GM03348 (cell line): ENCODE results near the gene MELTF.

Experiments used
- DNase-seq: peaks from one replicate; pipeline ENCODE4 v3.0.0; 2012; ENCODE audit warnings: low spot score

The MELTF gene

GRCh38 chr3:196968233-196969133, 61.1 kb downstream of the MELTF start, which contains the start of gene PIGZ:
Gene PIGZ, minus strand, starts transcription at chr3:196968833. Its CDS starts 16,802 bp downstream, at chr3:196952031.
- DNase-seq, result peak; percentile 89

DNA sequence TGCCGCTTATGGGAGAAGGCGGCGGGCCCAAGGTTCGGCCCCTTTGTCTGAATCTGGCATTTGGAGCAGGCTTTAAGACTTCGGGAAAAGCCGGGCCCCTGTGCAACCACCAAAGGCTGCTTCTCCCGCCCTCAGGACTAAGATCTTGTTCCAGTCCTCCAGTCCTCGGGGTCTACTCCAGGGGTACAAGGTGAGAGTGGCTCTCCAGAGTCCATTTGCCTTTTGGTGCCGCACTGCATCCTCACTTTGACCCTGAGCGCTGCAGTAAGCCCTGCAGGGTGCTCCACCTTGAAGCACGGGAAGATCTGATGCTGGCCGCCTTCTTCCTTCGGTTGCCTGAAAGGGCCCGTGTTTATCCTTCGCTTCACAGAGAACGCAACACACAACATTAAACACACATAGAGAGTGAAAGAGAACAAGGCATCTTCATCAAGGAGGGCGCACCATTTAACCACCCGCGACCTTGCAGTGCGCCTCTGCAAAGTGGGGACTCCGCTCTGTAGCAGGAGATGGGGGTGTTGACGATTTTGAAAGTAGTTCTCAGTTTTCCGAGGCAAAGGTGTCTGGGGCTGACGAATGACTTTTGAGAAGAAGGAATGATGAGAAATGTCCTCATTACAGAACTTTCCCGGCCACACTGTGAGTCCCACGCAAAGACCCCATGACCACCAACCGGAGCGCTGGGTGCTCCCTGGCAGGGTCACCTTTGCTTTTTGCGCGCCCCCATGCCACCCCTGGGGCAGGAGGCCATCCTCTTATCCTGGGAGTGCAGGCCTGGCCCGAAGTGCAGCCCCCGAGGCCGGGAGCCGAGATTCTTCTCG, 62.0 kb downstream of the MELTF start:
- DNase-seq, result no peak

DNA sequence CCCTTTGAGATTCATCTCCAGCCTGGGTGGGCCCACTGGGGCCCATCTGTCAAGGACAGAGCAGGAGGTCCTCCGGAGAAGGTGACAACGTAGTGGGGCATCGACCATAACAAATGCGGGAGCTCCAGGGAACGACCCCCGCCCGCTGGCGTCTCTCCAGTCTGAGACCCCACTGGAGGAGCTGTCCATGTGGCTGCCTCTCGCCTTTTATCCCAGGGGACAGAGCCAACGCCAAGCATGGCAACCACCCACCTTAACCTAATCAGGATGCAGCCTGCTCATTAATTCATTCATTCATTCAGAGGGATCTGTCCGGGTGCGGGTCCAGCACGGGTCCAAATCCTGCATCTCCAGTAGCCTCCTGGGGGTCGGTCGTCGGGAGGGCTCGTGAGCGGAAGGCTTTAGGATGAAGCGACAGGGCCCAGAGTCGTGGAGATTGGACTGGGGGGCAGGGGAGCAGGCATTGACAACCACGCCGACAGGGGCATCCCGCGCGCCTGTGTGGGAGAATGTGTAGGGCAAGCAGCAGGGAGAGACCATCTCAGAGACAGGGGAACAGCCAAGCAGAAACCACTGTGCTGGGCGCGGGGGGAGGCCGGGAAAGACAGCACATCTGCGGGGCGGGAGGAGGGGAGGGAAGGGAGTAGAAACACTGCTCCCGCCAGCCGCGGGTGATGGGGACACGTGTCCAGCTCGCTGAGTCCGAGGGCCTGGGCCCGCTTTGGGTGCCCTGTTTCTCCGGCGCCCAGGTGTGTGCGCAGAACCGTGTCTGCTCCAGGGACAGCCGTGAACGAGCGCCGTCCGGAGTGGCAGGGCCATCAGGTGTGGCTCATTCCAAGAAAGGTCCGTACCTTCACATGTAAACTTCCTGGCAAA, 62.9 kb downstream of the MELTF start:
- no peak for DNase-seq

DNA sequence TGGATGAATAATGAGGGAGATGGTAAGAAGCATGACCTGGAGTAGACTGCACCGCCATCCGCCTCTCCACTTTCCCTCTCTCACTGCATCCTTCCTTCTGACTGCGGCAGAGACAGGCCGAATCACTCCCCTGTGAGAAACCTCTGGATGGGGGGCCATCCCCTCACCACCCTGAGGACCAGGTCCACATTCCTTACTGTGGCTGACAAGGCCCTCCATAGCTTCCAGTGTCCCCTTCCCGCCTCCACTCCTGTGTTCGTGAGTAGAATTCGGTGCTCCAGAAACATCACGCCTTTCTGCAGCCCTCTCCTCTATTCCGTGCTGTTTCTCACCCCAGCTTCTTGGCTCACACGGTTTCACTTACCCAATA, 63.8 kb downstream of the MELTF start:
- DNase-seq, result no peak

DNA sequence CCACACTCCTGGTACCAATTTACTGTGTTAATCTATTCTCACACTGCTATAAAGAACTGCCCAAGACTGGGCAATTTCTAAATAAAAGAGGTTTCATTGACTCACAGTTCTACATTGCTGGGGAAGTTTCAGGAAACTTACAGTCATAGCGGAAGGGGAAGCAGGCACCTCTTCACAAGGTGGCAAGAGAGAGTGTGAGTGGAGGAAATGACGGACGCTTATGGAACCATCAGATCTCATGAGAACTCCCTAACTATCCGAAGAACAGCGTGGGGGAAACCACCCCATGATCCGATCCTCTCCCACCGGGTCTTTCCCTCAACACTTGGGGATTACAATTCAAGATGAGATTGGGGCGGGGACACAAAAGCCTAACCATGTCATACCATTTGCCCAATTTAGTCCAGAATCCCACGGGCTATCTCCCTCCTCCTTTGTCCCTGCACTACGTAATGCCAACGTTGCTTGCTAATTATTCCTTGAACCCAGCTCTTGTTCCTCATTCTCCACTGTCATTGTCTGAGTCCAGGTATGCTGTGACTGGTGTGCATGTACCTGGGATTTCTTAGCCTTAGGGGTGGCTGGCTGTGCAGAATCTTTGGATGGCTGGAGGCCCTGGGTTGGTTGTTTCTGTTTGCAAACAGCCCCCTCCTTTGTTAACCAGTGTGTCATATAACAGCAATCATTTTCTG, 64.4 kb downstream of the MELTF start:
- no peak for DNase-seq

- no peak for DNase-seq
Measured at GRCh38 chr3:196963631-196963953, 66.0 kb downstream of the MELTF start.

DNA sequence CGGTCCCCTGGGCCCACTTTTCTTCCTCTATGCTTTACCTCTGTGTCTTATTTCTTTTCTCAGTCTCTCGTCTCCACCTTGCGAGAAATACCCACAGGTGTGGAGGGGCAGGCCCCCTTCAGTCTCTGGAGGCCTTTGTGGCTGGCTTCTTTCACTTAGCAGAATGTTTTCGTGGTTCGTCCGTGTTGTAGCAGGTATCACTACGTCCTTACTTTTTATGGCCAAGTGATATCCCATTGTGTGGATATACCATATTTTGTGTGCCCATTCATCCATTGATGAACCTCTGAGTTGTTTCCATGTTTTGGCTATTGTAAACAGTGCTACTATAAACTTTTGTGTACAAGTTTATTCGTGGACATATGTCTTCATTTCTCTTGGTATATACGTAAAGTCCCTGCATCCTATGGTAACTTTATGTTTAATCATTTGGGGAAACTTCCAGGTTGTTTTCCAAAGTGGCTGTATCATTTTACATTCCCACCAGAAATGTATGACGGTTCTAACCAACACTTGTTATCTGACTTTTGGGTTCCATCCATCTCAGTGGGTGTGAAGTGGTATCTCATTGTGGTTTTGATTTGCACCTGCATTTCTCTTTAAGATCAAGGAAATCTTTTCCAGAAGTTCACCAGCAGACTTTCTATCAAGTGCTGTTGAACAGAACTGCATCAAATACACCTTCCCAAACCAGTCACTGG, 66.5 kb downstream of the MELTF start:
- no peak for DNase-seq

GRCh38 chr3:196962108-196962929, 67.3 kb downstream of the MELTF start:
- no peak for DNase-seq

DNA sequence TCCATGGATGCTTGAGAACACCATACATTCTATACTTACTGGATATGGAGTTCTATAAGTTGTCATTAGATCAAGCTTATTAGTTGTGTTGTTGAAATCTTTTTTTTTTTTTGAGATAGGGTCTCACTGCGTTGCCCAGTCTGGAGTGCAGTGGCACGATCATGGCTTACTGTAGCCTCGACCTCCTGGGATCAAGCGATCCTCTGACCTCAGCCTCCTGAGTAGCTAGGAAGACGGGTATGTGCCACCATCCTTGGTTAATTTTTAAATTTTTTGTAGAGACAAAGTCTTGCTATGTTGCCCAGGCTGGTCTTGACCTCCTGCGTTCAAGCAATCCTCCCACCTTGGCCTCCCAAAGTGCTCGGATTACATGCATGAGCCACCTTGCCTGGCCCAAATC, 74.8 kb downstream of the MELTF start:
- DNase-seq, result no peak
